ENCODE results near the gene AKR1E2.

AKR1E2 gene

DNA sequence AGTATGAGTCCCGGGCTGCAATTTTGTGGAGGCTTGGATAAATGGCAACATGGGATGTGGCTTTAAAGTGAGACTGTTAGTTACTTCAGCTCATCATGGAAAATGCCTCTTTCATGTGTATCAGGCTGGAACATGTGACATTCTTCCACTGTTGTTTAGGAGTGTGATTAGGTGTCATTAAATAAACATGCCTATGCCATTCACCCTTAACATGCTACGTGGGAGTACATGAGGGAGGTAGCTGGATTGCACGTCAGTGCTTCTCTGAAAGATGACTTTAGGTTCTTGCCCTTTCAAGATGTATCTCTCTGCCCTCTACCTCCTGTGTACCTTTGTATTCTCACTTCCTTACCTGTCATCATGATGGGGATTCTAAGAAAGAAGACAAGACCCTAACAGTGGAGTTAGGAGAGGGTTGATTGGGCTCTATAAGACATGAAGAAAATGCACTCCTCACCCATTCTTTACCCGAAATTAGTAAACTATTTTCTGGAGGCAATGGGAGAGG lies 8.9 kb downstream of the AKR1E2 start:
- H3K4me3 ChIP-seq (ENCODE audit: severe bottlenecking): no peak overlapping the region
- H3K4me1 ChIP-seq (ENCODE audit: insufficient read depth, poor library complexity, severe bottlenecking): no peaks in the 10 kb centered on the region
- no peak for TF ChIP-seq CTCF (IDR thresholded peaks at IDR 0.05; ENCODE audit: poor library complexity, severe bottlenecking)
- H3K27me3 ChIP-seq (ENCODE audit: insufficient read depth, poor library complexity, severe bottlenecking): no peaks in the 10 kb centered on the region
- DNase-seq (ENCODE audit: low spot score) (no peak), ATAC-seq (ENCODE audit: low read depth) (no peak)
- no peaks in the 10 kb centered on the region; the same call in 1 of the 2 replicates for H3K36me3 ChIP-seq (ENCODE audit: low read depth)
- H3K27ac ChIP-seq (ENCODE audit: poor library complexity, severe bottlenecking): no peak overlapping the region
- no peaks in the 10 kb centered on the region for H3K9me3 ChIP-seq (ENCODE audit: severe bottlenecking)

GRCh38 chr10:4835494-4835918 lies 9.5 kb downstream of the AKR1E2 start:
- no peak for TF ChIP-seq CTCF (IDR thresholded peaks at IDR 0.05; ENCODE audit: poor library complexity, severe bottlenecking)
- no peaks in the 10 kb centered on the region for H3K4me1 ChIP-seq (ENCODE audit: insufficient read depth, poor library complexity, severe bottlenecking)
- no peak overlapping the region for H3K27ac ChIP-seq (ENCODE audit: poor library complexity, severe bottlenecking)
- DNase-seq (ENCODE audit: low spot score): no peak
- no peak for ATAC-seq (ENCODE audit: low read depth)
- H3K36me3 ChIP-seq (ENCODE audit: low read depth): no peaks in the 10 kb centered on the region; the same call in 1 of the 2 replicates
- no peaks in the 10 kb centered on the region for H3K27me3 ChIP-seq (ENCODE audit: insufficient read depth, poor library complexity, severe bottlenecking)
- H3K4me3 ChIP-seq (ENCODE audit: severe bottlenecking): no peak overlapping the region
- no peaks in the 10 kb centered on the region for H3K9me3 ChIP-seq (ENCODE audit: severe bottlenecking)

- Histone ChIP-seq H3K4me1 (ENCODE audit: insufficient read depth, poor library complexity, severe bottlenecking) (no peaks in the 10 kb centered on the region), H3K36me3 (ENCODE audit: low read depth) (no peaks in the 10 kb centered on the region; the same call in 1 of the 2 replicates), H3K27me3 (ENCODE audit: insufficient read depth, poor library complexity, severe bottlenecking) (no peaks in the 10 kb centered on the region), H3K9me3 (ENCODE audit: severe bottlenecking) (no peaks in the 10 kb centered on the region), H3K4me3 (ENCODE audit: severe bottlenecking) (no peak overlapping the region), H3K27ac (ENCODE audit: poor library complexity, severe bottlenecking) (no peak overlapping the region)
- TF ChIP-seq CTCF (IDR thresholded peaks at IDR 0.05; ENCODE audit: poor library complexity, severe bottlenecking): no peak
- ATAC-seq (ENCODE audit: low read depth) (no peak), DNase-seq (ENCODE audit: low spot score) (no peak)
Measured at GRCh38 chr10:4836416-4836969, 10.5 kb downstream of the AKR1E2 start.

GRCh38 chr10:4837551-4837950 lies 11.5 kb downstream of the AKR1E2 start:
- no peak overlapping the region for H3K27ac ChIP-seq (ENCODE audit: poor library complexity, severe bottlenecking)
- H3K4me1 ChIP-seq (ENCODE audit: insufficient read depth, poor library complexity, severe bottlenecking): no peaks in the 10 kb centered on the region
- no peaks in the 10 kb centered on the region; the same call in 1 of the 2 replicates for H3K36me3 ChIP-seq (ENCODE audit: low read depth)
- no peaks in the 10 kb centered on the region for H3K27me3 ChIP-seq (ENCODE audit: insufficient read depth, poor library complexity, severe bottlenecking)
- TF ChIP-seq CTCF (IDR thresholded peaks at IDR 0.05; ENCODE audit: poor library complexity, severe bottlenecking): no peak
- H3K4me3 ChIP-seq (ENCODE audit: severe bottlenecking): no peak overlapping the region
- H3K9me3 ChIP-seq (ENCODE audit: severe bottlenecking): no peaks in the 10 kb centered on the region
- ATAC-seq (ENCODE audit: low read depth) (no peak), DNase-seq (ENCODE audit: low spot score) (no peak)

DNA sequence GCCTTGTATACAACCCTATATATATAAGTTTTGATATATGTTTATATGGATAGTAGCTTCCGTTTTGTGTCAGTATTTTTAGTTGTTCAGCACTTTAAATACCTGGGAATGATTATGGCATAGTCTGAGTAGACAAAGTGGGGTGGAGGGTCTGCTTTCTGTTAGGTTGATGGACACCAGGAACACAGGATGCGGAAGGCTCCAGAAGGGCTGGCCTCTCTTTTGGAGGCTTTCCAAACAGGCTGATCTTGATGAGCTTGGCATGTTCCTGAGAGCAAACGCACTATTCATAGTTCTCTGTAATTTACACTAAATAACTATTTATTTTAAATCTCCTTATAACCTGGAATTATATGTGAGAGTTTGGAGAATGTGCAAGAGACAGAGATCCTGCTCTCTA lies 12.7 kb downstream of the AKR1E2 start:
- no peak for ATAC-seq (ENCODE audit: low read depth)
- H3K27me3 ChIP-seq (ENCODE audit: insufficient read depth, poor library complexity, severe bottlenecking): no peaks in the 10 kb centered on the region
- H3K4me3 ChIP-seq (ENCODE audit: severe bottlenecking): no peak overlapping the region
- H3K36me3 ChIP-seq (ENCODE audit: low read depth): no peaks in the 10 kb centered on the region; the same call in 1 of the 2 replicates
- no peak overlapping the region for H3K27ac ChIP-seq (ENCODE audit: poor library complexity, severe bottlenecking)
- no peaks in the 10 kb centered on the region for H3K4me1 ChIP-seq (ENCODE audit: insufficient read depth, poor library complexity, severe bottlenecking)
- no peaks in the 10 kb centered on the region for H3K9me3 ChIP-seq (ENCODE audit: severe bottlenecking)
- no peak for DNase-seq (ENCODE audit: low spot score)
- TF ChIP-seq CTCF (IDR thresholded peaks at IDR 0.05; ENCODE audit: poor library complexity, severe bottlenecking): no peak

Measured in RWPE2 (cell line).